ENCODE results near the gene RHBDL2. TPM values are rescaled to one million over a fixed set of nuclear protein-coding genes. Genes with fewer than 3 reads are reported as not detected.

The RHBDL2 gene
- total and polyA plus RNA-seq, 2 of the 4 experiments (the other 2 are of a cell fraction) = 0.36 to 0.38 TPM

DNA sequence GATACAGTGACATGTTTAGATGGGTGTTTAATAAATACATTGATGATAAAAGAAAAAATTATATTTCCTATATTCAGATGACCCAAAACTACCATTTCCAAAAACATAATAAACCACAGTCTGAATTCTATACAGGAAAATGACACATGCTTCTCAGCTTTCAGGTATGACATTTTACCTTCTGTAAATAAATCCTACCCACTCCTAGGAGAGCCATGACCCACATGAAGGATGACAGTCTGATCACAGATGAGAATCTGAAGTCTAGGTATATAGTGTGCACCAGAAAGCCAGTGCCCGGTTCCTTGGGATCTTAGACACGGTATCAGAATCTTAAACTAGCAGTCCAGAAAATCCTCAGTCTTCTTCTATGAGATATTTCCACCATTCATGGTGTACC lies 56.5 kb downstream of the RHBDL2 start:
- ATAC-seq (ENCODE audit: low read depth) = no peak

More for the DNA sequence above, 56.5 kb downstream of the RHBDL2 start:
- no peaks in the 10 kb centered on the region for H3K4me1 ChIP-seq (ENCODE audit: control insufficient read depth, insufficient read depth, low read length)
- ChIA-PET POLR2A (ENCODE audit: unreplicated experiment) (no interaction called here), CTCF (no interaction called here)
- in situ Hi-C loops (cut with MboI; ENCODE audit: low sequenced_read_pairs) (no loop called here), intact Hi-C loops (cut with micrococcal nuclease) (no loop called here), dilution Hi-C loops (cut with HindIII; ENCODE audit: low sequenced_read_pairs, unreplicated experiment) (no loop called here)
- DNase-seq = no peak
- no peak overlapping the region for H2BK120ac ChIP-seq (ENCODE audit: low read depth, low read length)
- H2AK9ac ChIP-seq (replicated peaks; ENCODE audit: low read depth, low read length, poor library complexity) = no peak overlapping the region
- BruUV-seq (replicated peaks) = no TSS peak
- H3K36me3 ChIP-seq (ENCODE audit: control insufficient read depth, insufficient read depth, low read length) = no peaks in the 10 kb centered on the region
- no peak overlapping the region for H3K23ac ChIP-seq (ENCODE audit: low read depth, low read length)
- H2BK15ac ChIP-seq (ENCODE audit: low read depth, low read length) = no peak overlapping the region
- H2AK5ac ChIP-seq (ENCODE audit: low read depth, low read length) = no peak overlapping the region
- no peak overlapping the region for H4K5ac ChIP-seq (ENCODE audit: low read depth, low read length)
- no peak overlapping the region for H3K4me2 ChIP-seq (ENCODE audit: low read depth, low read length)
- no peak overlapping the region for H3K4me3 ChIP-seq (ENCODE audit: insufficient read depth, low read depth, low read length)
- H3K27me3 ChIP-seq (ENCODE audit: control insufficient read depth, insufficient read depth, low read length) = no peaks in the 10 kb centered on the region
- no peak overlapping the region for H4K8ac ChIP-seq (ENCODE audit: low read depth in 2 of 2, low read length in 2 of 2)
- no peak overlapping the region for H3K14ac ChIP-seq (replicated peaks; ENCODE audit: low read depth, low read length)
- H3K9ac ChIP-seq (ENCODE audit: low read depth, low read length) = no peak overlapping the region
- no peak overlapping the region for H4K91ac ChIP-seq (ENCODE audit: insufficient read depth, low read depth, low read length)
- no peaks in the 10 kb centered on the region for H4K20me1 ChIP-seq (ENCODE audit: insufficient read depth, low read length)
- H3K27ac ChIP-seq (ENCODE audit: insufficient read depth, low read length) = no peak overlapping the region
- no peaks in the 10 kb centered on the region for H3K9me1 ChIP-seq (ENCODE audit: insufficient read depth, low read length)
- H3K56ac ChIP-seq (ENCODE audit: extremely low read depth, insufficient read depth, low read length) = no peak overlapping the region
- H3K4ac ChIP-seq (ENCODE audit: low read depth, low read length) = no peak overlapping the region
- no peaks in the 10 kb centered on the region for H3K79me1 ChIP-seq (ENCODE audit: low read depth in 1 of 2, low read length in 2 of 2)
- no peak overlapping the region for H2BK20ac ChIP-seq (ENCODE audit: low read depth, low read length)
- no peaks in the 10 kb centered on the region for H3K9me3 ChIP-seq (ENCODE audit: control insufficient read depth, insufficient read depth, low read length)
- no peak overlapping the region for H2BK5ac ChIP-seq (ENCODE audit: low read depth, low read length, poor library complexity, severe bottlenecking)
- H2AFZ ChIP-seq (replicated peaks; ENCODE audit: low read length, poor library complexity) = no peak overlapping the region
- H3K18ac ChIP-seq (ENCODE audit: low read depth, low read length) = no peak overlapping the region
- no peak for TF ChIP-seq FOS (IDR thresholded peaks at IDR 0.05; ENCODE audit: low read depth, low read length)
- TF ChIP-seq MAZ (IDR thresholded peaks at IDR 0.05; ENCODE audit: borderline replicate concordance, low read depth, low read length) = no peak
- TF ChIP-seq, protein P1, sequence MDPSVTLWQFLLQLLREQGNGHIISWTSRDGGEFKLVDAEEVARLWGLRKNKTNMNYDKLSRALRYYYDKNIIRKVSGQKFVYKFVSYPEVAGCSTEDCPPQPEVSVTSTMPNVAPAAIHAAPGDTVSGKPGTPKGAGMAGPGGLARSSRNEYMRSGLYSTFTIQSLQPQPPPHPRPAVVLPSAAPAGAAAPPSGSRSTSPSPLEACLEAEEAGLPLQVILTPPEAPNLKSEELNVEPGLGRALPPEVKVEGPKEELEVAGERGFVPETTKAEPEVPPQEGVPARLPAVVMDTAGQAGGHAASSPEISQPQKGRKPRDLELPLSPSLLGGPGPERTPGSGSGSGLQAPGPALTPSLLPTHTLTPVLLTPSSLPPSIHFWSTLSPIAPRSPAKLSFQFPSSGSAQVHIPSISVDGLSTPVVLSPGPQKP (IDR thresholded peaks at IDR 0.05; ENCODE audit: borderline replicate concordance, low read depth, low read length) = no peak
- TF ChIP-seq POLR2A (IDR thresholded peaks at IDR 0.05; ENCODE audit: low read depth, low read length) = no peak
- WGBS, 2 experiments (ENCODE audit: extremely low coverage in 2 of 2, insufficient read length in 1 of 2) = no CpG with 5 or more reads among the region's 2 CpGs

Data from IMR-90 (cell line).